Activated T-cell treated with anti-CD3 and anti-CD28 coated beads, Interleukin-2, amount 50 U/mL, for 24 hours (primary cell): ENCODE results near the gene NTM.

Experiments
- DNase-seq: peaks from one replicate; pipeline ENCODE4 v3.0.0-alpha.2; 2020
- H3K27ac Mint-ChIP-seq: 2 replicates; pipeline ENCODE4 v1.8.0; 2020; ENCODE audit warnings: mild to moderate bottlenecking, mixed read lengths
- H3K27me3 Mint-ChIP-seq: 2 replicates; pipeline ENCODE4 v1.8.0; 2020; ENCODE audit warnings: mixed read lengths
- H3K36me3 Mint-ChIP-seq: 2 replicates; pipeline ENCODE4 v1.8.0; 2020; ENCODE audit warnings: low read depth, mixed read lengths
- H3K4me1 Mint-ChIP-seq: 2 replicates; pipeline ENCODE4 v1.8.0; 2020; ENCODE audit warnings: low read depth, mixed read lengths
- H3K4me3 Mint-ChIP-seq: 2 replicates; pipeline ENCODE4 v1.8.0; 2020; ENCODE audit warnings: mild to moderate bottlenecking, moderate library complexity, mixed read lengths
- H3K9me3 Mint-ChIP-seq: 2 replicates; pipeline ENCODE4 v1.8.0; 2020; ENCODE audit warnings: mixed read lengths

Gene NTM

DNA sequence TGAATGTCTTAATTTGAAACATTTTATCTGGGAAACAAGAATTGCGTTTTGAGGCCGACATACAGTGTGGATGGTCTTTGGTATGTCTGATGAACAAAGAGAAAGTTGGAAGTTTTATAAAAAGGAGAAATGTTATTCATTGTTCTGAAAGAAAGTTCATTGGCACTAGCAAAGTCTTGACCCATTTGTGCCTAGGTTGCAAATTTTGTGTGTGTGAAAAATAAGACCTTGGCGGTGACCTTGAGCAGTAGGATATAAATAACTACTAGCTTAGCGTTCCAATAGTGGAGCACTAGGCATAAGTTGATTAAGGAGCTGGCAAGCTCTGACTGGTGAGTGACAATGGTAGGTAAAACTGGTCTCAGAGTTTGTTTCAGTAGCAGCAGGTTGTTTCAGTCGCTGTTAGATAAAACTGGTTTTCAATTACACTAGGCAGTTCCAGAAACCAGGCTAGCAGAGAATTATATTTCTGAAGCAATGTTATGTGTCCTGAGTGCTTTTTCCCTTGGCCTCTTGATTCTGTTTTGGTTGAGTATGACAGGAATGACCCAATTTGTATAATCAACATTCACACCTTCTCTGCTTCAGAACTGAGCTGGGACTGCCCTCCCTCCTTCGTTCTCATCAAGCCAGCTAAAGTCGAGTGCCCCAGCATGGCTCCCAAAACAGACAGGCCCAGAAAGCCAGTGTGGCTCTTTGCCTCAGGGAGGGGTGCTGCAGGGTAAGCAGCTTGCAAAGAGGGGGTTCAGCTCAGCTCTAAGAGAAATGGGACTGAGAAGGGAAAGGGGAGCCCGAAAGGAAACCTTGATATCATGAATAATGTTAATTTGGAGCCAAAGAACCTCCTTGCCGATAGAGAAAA, 85.7 kb downstream of the NTM start:
- Mint-ChIP-seq H3K27ac (no peak overlapping the region), H3K9me3 (no peaks in the 10 kb centered on the region), H3K4me1 (no peaks in the 10 kb centered on the region), H3K4me3 (no peak overlapping the region), H3K27me3 (peaks cover 5% of the 10 kb centered on the region), H3K36me3 (no peaks in the 10 kb centered on the region)
- no peak for DNase-seq

- peaks cover 2% of the 10 kb centered on the region for H3K27me3 Mint-ChIP-seq
- no peaks in the 10 kb centered on the region for H3K36me3 Mint-ChIP-seq
- no peak overlapping the region for H3K4me3 Mint-ChIP-seq
- no peak overlapping the region for H3K27ac Mint-ChIP-seq
- no peaks in the 10 kb centered on the region for H3K4me1 Mint-ChIP-seq
- DNase-seq: no peak
- peaks cover 3% of the 10 kb centered on the region for H3K9me3 Mint-ChIP-seq
Measured at GRCh38 chr11:131457163-131457562, 86.7 kb downstream of the NTM start.

DNA sequence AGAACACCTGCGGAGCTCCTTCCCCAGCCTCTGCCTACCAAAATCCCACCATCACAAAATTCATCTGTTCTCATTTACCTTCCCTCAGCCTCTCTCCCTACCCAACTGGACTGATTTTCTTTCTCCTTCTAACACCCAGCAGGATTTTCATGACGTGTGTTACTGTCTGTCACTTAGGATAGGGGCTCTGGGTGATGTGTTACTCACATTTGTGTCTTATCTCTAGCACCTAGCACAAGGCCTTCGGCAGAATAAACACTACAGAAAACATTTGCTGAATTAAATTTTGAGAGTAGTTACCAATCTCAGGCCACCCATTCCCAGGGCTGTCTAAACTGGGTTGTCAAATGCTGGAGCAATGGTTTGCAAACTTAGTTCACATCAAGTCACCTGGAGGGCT, 88.0 kb downstream of the NTM start:
- Mint-ChIP-seq H3K36me3 (no peaks in the 10 kb centered on the region), H3K27me3 (peaks cover 2% of the 10 kb centered on the region), H3K4me1 (no peaks in the 10 kb centered on the region), H3K9me3 (peaks cover 3% of the 10 kb centered on the region), H3K4me3 (no peak overlapping the region), H3K27ac (no peak overlapping the region)
- DNase-seq: no peak

GRCh38 chr11:131460931-131461330, 90.5 kb downstream of the NTM start:
- H3K27me3 Mint-ChIP-seq: peaks cover 14% of the 10 kb centered on the region
- no peaks in the 10 kb centered on the region for H3K4me1 Mint-ChIP-seq
- peaks cover 3% of the 10 kb centered on the region for H3K9me3 Mint-ChIP-seq
- DNase-seq: no peak
- H3K36me3 Mint-ChIP-seq: no peaks in the 10 kb centered on the region
- no peak overlapping the region for H3K4me3 Mint-ChIP-seq
- no peak overlapping the region for H3K27ac Mint-ChIP-seq

GRCh38 chr11:131462622-131463021, 92.2 kb downstream of the NTM start:
- H3K4me3 Mint-ChIP-seq: no peak overlapping the region
- no peaks in the 10 kb centered on the region for H3K4me1 Mint-ChIP-seq
- H3K9me3 Mint-ChIP-seq: peaks cover 3% of the 10 kb centered on the region
- H3K27me3 Mint-ChIP-seq: peaks cover 14% of the 10 kb centered on the region
- H3K27ac Mint-ChIP-seq: no peak overlapping the region
- DNase-seq: no peak
- no peaks in the 10 kb centered on the region for H3K36me3 Mint-ChIP-seq

- peaks cover 14% of the 10 kb centered on the region for H3K27me3 Mint-ChIP-seq
- no peaks in the 10 kb centered on the region for H3K4me1 Mint-ChIP-seq
- no peaks in the 10 kb centered on the region for H3K36me3 Mint-ChIP-seq
- no peak overlapping the region for H3K4me3 Mint-ChIP-seq
- H3K9me3 Mint-ChIP-seq: peaks cover 3% of the 10 kb centered on the region
- no peak for DNase-seq
- no peak overlapping the region for H3K27ac Mint-ChIP-seq
Measured at GRCh38 chr11:131463162-131463561, 92.7 kb downstream of the NTM start.

GRCh38 chr11:131463649-131464425, 93.4 kb downstream of the NTM start:
- Mint-ChIP-seq H3K4me1 (no peaks in the 10 kb centered on the region), H3K9me3 (peaks cover 3% of the 10 kb centered on the region), H3K27ac (no peak overlapping the region), H3K36me3 (no peaks in the 10 kb centered on the region), H3K27me3 (peaks cover 14% of the 10 kb centered on the region), H3K4me3 (no peak overlapping the region)
- DNase-seq: no peak

DNA sequence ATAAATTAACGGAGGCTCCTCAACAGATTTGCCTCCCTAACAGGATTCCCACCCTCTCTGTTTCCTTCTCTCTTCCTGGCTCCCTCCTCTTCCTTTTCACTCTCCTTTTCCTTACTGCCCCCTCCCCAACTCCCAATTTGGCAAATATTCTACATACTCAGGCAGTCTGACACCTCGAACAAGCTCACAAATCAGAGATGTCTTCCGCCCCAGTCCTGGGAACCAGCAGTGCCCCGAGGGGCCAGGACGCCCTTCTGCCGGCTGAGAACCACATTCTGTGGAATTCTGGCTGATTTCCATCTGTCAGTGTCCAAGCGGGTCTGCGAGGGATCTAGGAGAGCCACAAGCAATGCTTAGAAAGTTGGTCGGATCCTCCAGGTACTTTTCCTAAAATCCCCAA, 94.0 kb downstream of the NTM start:
- Mint-ChIP-seq H3K4me3 (no peak overlapping the region), H3K27me3 (peaks cover 14% of the 10 kb centered on the region), H3K27ac (no peak overlapping the region), H3K36me3 (no peaks in the 10 kb centered on the region), H3K4me1 (no peaks in the 10 kb centered on the region), H3K9me3 (peaks cover 3% of the 10 kb centered on the region)
- DNase-seq: no peak

GRCh38 chr11:131465039-131465438, 94.6 kb downstream of the NTM start:
- Mint-ChIP-seq H3K4me3 (no peak overlapping the region), H3K27me3 (peaks cover 14% of the 10 kb centered on the region), H3K27ac (no peak overlapping the region), H3K36me3 (no peaks in the 10 kb centered on the region), H3K9me3 (peaks cover 3% of the 10 kb centered on the region), H3K4me1 (no peaks in the 10 kb centered on the region)
- no peak for DNase-seq

DNA sequence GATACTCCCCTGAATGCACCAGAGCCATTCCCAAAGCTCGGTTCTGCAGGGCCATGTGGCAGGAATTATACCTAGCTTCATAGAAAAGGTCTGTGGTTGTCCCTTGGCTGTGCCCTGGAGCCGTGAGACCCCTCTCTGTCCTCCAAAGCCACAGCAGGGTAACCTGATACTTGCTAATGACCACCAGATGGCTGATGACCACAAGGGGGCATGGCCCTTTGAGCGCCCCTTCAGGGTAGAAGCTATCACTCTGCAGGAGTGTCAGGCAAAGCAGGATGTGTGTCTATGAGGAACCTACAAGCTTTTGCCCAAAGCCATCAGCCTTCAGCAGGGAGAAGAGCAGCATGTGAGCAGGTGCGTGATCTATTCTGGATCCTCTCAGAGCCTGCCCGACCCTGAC, 95.3 kb downstream of the NTM start:
- DNase-seq: no peak
- Mint-ChIP-seq H3K4me3 (no peak overlapping the region), H3K4me1 (no peaks in the 10 kb centered on the region), H3K27ac (no peak overlapping the region), H3K36me3 (no peaks in the 10 kb centered on the region), H3K9me3 (peaks cover 3% of the 10 kb centered on the region), H3K27me3 (peaks cover 14% of the 10 kb centered on the region)

DNA sequence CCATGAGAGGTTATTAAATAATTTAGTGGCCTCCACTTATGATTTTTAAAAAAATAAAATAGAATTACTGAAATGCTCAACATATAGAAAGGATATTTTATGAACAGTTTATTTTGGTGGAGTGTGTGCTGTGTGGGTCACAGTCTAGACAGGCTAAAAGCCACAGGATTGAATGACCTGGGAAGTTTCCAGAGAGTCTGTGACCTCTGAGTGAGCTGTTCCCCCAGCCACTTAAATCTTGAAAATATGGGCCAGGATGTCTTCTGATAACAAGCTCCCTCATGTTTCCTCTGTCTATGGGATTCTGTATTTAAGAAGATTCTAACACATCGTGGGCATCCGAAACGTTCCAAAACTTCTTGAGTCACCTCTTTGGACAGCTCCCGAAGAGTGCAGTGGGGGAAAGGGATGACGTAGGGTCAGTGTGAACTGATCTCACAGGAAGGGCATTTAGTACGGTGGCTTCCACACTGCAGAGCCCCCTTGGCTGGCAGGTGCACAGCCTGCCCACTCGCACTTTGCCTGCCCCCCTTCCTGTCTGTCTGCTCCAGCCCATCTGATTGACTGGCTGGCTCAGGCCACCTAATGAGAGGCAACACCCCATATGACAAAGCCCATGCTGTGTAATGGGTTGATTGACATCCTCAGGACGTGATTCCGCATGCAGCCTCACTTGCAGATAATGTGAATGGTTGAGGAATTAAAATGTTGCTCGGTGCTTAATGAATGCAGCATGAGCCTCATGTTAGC, 97.4 kb downstream of the NTM start:
- Mint-ChIP-seq H3K4me1 (no peaks in the 10 kb centered on the region), H3K27me3 (peaks cover 12% of the 10 kb centered on the region), H3K27ac (no peak overlapping the region), H3K4me3 (no peak overlapping the region), H3K36me3 (no peaks in the 10 kb centered on the region), H3K9me3 (no peaks in the 10 kb centered on the region)
- DNase-seq: no peak

- Mint-ChIP-seq H3K9me3 (no peaks in the 10 kb centered on the region), H3K36me3 (no peaks in the 10 kb centered on the region), H3K4me3 (no peak overlapping the region), H3K27ac (no peak overlapping the region), H3K27me3 (peaks cover 12% of the 10 kb centered on the region), H3K4me1 (no peaks in the 10 kb centered on the region)
- no peak for DNase-seq
Measured at GRCh38 chr11:131468565-131468964, 98.2 kb downstream of the NTM start.

DNA sequence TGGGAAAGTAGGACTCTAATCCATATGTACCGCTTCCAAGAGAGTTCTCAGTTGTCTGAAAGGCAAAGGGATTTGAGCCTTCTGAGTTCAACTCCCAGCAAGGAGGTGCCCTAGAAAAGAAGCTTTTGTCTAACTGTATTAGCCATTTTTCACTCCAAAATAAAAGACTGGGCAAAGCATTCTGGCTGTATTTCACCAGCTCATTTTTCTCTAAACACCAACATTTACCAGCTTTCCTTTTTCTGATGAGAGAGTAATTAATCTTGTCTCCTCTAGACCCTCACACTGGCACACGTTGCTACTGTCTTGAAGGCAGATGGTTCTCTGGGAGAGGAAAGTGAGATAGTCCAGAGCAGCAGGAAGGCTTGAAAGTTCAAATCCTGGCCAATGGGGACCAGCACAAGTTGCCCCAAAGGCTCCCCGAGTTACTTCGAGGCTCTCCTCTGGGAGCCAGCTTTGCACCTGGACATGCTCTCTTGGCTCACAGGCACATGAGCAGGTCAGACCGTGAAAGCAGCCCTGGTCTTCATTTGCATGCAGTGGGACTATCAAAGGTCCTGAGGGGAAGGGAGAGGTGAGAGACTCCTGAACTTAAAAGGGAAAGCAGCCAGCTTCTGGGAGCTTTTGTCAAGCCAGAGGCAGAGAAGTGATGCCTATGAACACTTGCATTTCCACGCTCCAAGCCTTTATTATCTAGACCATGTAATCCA, 100.0 kb downstream of the NTM start:
- Mint-ChIP-seq H3K4me1 (no peaks in the 10 kb centered on the region), H3K36me3 (no peaks in the 10 kb centered on the region), H3K27ac (no peak overlapping the region), H3K4me3 (no peak overlapping the region), H3K27me3 (no peaks in the 10 kb centered on the region), H3K9me3 (no peaks in the 10 kb centered on the region)
- no peak for DNase-seq

DNA sequence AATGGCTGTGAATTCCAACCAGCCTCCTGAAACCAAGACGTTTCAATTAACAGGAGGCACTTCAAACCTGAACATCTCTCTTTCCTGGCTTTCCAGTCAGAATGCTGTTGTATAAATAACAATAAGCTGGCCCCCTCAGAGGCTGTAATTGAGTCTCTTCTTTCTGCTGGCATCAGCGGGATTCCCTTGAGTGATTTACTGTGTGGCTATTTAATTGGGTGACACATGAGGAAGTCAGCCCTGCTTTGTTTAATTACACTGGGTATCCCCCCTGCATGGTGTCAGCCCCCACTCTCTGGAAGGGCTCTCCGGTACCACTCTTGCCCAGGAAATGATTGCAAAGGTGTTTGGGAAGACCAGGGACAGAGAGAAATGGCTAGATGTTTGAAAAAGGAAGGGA, 101.6 kb downstream of the NTM start:
- no peaks in the 10 kb centered on the region for H3K27me3 Mint-ChIP-seq
- no peaks in the 10 kb centered on the region for H3K9me3 Mint-ChIP-seq
- H3K36me3 Mint-ChIP-seq: no peaks in the 10 kb centered on the region
- DNase-seq: no peak
- H3K4me1 Mint-ChIP-seq: no peaks in the 10 kb centered on the region
- H3K4me3 Mint-ChIP-seq: no peak overlapping the region
- no peak overlapping the region for H3K27ac Mint-ChIP-seq
